Skeletal muscle tissue (tissue), 4 donors: ENCODE data around the gene C1QL4. TPM values are rescaled to one million over a fixed set of nuclear protein-coding genes. Genes with fewer than 3 reads are reported as not detected.

Experiments used
- H3K27ac ChIP-seq: one replicate; pipeline ENCODE4 v1.7.0; 2013; ENCODE audit warnings: mild to moderate bottlenecking, low read depth, low read length, inconsistent platforms
- H3K27me3 ChIP-seq, 3 donors: one replicate each; pipeline ENCODE4 v1.7.0; 2013; ENCODE audit warnings: low read length in 3 of 3; ENCODE audit not compliant: control insufficient read depth in 3 of 3, insufficient read depth in 3 of 3
- H3K36me3 ChIP-seq, 3 donors: one replicate each; pipeline ENCODE4 v1.7.0; 2013; ENCODE audit warnings: low read length in 3 of 3; ENCODE audit not compliant: control insufficient read depth in 3 of 3, insufficient read depth in 3 of 3
- H3K4me1 ChIP-seq, 3 donors: one replicate each; pipeline ENCODE4 v1.7.0; 2013; ENCODE audit warnings: low read length in 3 of 3, mild to moderate bottlenecking in 3 of 3; ENCODE audit not compliant: control insufficient read depth in 3 of 3, insufficient read depth in 3 of 3
- H3K4me3 ChIP-seq, 3 donors: one replicate each; pipeline ENCODE4 v1.7.0; 2013; ENCODE audit warnings: low read length in 3 of 3
- H3K9ac ChIP-seq, 3 donors: one replicate each; pipeline ENCODE4 v1.7.0; 2013; ENCODE audit warnings: low read length in 3 of 3, mild to moderate bottlenecking in 3 of 3, moderate library complexity in 2 of 3, low read depth in 1 of 3
- H3K9me3 ChIP-seq, 3 donors: one replicate each; pipeline ENCODE4 v1.7.0; 2013; ENCODE audit warnings: low read length in 3 of 3; ENCODE audit not compliant: control insufficient read depth in 3 of 3
- total RNA-seq: library from RNA; depleted of rRNA; stranded (reverse); fragments of >200 nt; gene quantifications from one replicate; pipeline ENCODE4 v1.2.3, GENCODE V29; 2014
- donor health status: Osteomylitis.

The C1QL4 gene
- total RNA-seq, 1 donor from 2014 or later: not detected

DNA sequence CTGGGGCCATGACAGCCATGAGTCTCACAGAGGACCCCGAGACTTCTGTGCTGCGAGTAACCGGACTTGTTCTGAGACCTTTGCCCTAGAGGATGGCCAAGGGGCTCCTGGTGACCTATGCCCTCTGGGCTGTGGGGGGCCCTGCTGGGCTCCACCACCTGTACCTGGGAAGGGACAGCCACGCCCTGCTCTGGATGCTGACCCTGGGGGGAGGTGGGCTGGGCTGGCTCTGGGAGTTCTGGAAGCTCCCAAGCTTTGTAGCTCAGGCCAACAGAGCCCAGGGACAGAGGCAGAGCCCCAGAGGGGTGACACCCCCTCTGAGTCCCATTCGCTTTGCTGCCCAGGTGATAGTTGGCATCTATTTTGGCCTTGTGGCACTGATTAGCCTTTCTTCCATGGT is 11.8 kb upstream of the C1QL4 start:
- no peaks in the 10 kb centered on the region for H3K9me3 ChIP-seq
- no peak overlapping the region for H3K27ac ChIP-seq
- no peak overlapping the region for H3K9ac ChIP-seq
- H3K4me1 ChIP-seq: peaks cover 28 to 33% (median 28%) of the 10 kb centered on the region in 3 donors
- no peak overlapping the region for H3K4me3 ChIP-seq
- H3K36me3 ChIP-seq: no peaks in the 10 kb centered on the region
- peaks cover 56 to 61% (median 58%) of the 10 kb centered on the region in 3 donors for H3K27me3 ChIP-seq

- H3K9me3 ChIP-seq: no peaks in the 10 kb centered on the region
- H3K36me3 ChIP-seq: no peaks in the 10 kb centered on the region
- peaks cover 38 to 46% (median 38%) of the 10 kb centered on the region in 3 donors for H3K4me1 ChIP-seq
- peak overlapping the region; percentile 56 to 66 (median 63) for H3K4me3 ChIP-seq
- peaks cover 65 to 71% (median 69%) of the 10 kb centered on the region in 3 donors for H3K27me3 ChIP-seq
- H3K27ac ChIP-seq: no peak overlapping the region
- peak overlapping the region; percentile 12 to 62 (median 23) for H3K9ac ChIP-seq
These were observed 10.6 kb upstream of the C1QL4 start for GRCh38 chr12:49347311-49348193.

- Histone ChIP-seq H3K27me3 (peaks cover 68 to 77% (median 72%) of the 10 kb centered on the region in 3 donors), H3K4me3 (peak within 1 kb of the TSS; percentile 56 to 66 (median 63)), H3K4me1 (peaks cover 42 to 51% (median 44%) of the 10 kb centered on the region in 3 donors), H3K36me3 (no peaks in the 10 kb centered on the region), H3K9me3 (no peaks in the 10 kb centered on the region), H3K27ac (no peak within 1 kb of the TSS), H3K9ac (peak within 1 kb of the TSS; percentile 12 to 62 (median 23))
These were observed 9.8 kb upstream of the C1QL4 start, which contains the start of gene DNAJC22 for GRCh38 chr12:49346659-49347310. TSS of gene DNAJC22 (plus strand) at chr12:49346888. CDS start at chr12:49348873, 1,985 bp downstream.

GRCh38 chr12:49345825-49346658 is 9.1 kb upstream of the C1QL4 start:
- peaks cover 68 to 72% (median 72%) of the 10 kb centered on the region in 3 donors for H3K27me3 ChIP-seq
- H3K36me3 ChIP-seq: no peaks in the 10 kb centered on the region
- no peaks in the 10 kb centered on the region for H3K9me3 ChIP-seq
- H3K9ac ChIP-seq: peak overlapping the region in 1 of 3 donors; percentile 57
- peak overlapping the region; percentile 56 to 59 (median 58) for H3K4me3 ChIP-seq
- H3K27ac ChIP-seq: no peak overlapping the region
- peaks cover 42 to 51% (median 44%) of the 10 kb centered on the region in 3 donors for H3K4me1 ChIP-seq

DNA sequence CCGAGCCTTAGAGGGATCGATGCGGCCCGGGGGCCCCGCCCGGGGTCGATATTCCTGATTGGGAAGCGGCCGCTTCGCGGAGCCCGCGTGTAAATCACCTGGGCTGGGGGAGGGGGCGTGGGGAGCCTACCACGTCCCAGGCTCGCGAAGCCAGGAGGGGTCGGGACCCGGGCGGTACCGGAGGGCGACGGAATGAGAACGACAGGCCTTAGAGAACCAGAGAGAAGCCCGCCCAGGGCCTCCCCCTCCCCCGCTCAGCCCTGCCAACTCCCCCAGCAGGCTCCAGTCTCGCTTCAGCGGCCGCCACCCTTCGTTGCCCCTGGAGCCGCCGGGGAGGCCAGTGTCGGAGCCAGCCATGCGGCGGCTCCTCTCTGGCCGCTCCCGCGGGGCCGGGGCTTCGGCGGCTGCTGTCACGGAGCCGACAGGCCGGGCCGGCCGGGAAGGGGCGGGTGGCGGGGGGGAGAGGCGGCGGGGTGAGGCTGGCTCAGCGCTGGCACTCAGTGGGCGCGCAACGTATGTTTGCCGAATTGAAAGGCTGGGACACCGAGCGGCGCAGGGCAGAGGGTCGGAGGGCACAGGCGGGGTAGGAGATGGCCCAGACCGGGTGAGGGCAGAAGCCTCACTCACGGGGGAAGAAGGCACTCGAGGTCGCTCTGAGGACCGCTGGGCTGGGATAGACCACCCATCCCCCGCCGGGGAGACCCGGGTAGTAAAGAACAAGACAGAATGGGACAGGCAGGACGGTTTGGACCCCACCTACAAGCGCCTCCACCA is 8.2 kb upstream of the C1QL4 start:
- H3K9ac ChIP-seq: peak overlapping the region in 1 of 3 donors; percentile 57
- H3K4me1 ChIP-seq: peaks cover 42 to 51% (median 44%) of the 10 kb centered on the region in 3 donors
- peaks cover 67 to 77% (median 73%) of the 10 kb centered on the region in 3 donors for H3K27me3 ChIP-seq
- peak overlapping the region; percentile 56 to 59 (median 58) for H3K4me3 ChIP-seq
- no peaks in the 10 kb centered on the region for H3K9me3 ChIP-seq
- H3K36me3 ChIP-seq: no peaks in the 10 kb centered on the region
- no peak overlapping the region for H3K27ac ChIP-seq

- Histone ChIP-seq H3K4me3 (no peak overlapping the region), H3K27me3 (peaks cover 66 to 79% (median 77%) of the 10 kb centered on the region in 3 donors), H3K9ac (no peak overlapping the region), H3K9me3 (no peaks in the 10 kb centered on the region), H3K27ac (no peak overlapping the region), H3K36me3 (no peaks in the 10 kb centered on the region), H3K4me1 (peaks cover 42 to 51% (median 44%) of the 10 kb centered on the region in 3 donors)
These were observed 7.6 kb upstream of the C1QL4 start for GRCh38 chr12:49344486-49345050.

GRCh38 chr12:49342914-49343731 is 6.1 kb upstream of the C1QL4 start:
- Histone ChIP-seq H3K4me1 (peaks cover 40 to 47% (median 43%) of the 10 kb centered on the region in 3 donors), H3K27me3 (peaks cover 58 to 76% (median 76%) of the 10 kb centered on the region in 3 donors), H3K9me3 (no peaks in the 10 kb centered on the region), H3K36me3 (no peaks in the 10 kb centered on the region), H3K4me3 (peak overlapping the region; percentile 41 to 54 (median 48)), H3K27ac (no peak overlapping the region), H3K9ac (peak overlapping the region; percentile 33 to 56 (median 50))
